GM19043 (cell line): Measurements from ENCODE around the gene MOCS3.

ENCODE experiments used
- ATAC-seq: cut with Tn5 transposase; IDR thresholded peaks from one replicate; pipeline ENCODE4 v1.9.1; 2021; ENCODE audit warnings: low read depth; ENCODE audit not compliant: unreplicated experiment

Gene MOCS3

DNA sequence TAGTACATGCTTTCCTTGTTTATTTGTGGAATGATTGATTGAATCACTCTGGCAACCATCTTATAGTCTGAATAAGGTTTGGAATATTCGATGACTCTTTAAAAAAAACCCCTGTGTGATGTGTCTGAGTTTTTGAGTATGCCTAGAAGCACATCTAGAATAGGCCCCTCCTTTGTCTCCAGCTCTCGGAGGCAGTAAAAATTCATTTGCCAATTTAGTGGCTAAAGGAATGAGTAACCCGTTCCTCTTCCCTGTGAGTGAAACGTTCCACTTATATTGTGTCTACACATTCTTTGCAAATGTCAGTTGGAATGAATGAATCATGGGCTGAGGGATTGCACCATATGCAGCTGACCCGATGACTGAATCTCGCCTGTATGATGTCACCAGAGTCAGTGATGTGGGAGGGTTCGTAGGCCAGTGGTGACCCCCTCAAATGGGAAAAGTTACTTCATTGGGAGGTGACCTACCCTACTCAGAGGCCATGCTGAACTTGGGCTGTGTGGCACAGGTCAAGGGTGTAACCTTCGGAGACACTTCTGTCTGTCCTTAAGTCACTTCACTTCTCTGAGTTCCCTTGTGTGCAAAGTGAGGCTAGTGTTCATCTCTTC is 21.6 kb downstream of the MOCS3 start:
- ATAC-seq, result no peak

DNA sequence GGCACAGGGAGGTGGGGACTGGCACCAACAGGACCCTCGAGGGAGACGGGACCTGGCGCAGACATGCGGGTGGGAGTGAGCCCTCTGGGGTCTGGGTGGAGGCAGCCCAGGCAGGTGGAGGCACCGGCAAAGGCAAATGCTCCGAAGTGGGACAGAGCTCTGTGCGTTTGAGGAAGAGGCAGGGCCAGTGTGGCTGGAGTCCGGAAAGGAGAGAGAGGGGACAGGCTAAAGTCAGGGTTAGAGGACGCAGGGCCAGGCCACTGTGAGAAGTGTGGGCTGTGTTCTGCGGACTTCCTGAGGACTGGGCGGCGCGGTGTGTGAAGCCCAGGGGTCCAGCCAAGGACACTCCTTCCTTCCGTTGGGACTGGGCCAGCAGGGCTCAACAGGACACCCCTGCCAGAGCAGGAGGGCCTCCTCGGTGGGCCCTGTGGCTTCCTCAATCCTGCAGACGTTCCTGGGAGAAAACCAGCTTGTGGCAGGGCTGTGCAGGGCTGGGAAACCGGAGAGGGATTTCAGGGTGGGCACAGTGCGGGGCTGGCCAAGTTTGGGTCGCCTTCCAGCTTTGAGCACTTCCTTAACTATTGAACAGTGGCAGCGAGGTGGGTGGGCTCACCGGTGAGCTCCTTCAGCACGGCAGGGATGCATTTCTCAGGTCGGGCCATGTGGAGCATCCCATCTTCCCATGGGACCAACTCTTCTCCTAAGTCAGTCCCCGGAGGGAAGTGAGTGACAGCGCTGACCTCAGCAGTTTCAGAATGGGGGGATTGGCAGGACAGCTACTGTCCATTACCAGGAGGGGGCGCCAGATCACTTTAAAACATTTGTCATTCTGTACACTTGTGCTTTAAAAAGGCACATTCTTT is 22.5 kb downstream of the MOCS3 start:
- ATAC-seq, result no peak

DNA sequence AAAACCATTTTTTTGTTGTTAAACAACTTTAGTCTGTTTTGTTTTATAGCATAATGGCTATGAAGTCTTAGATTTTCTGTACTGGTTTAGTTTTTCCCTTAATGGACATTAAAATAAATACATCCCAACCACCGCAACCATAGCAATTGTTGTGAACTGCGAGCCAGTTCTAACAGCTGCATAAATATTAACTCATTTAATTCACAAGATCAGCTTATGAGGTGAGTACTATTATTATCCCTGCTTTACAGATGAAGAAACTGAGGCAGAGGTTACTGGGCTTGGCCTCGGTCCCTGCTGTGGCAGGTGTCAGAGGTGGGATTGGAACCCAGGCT is 23.1 kb downstream of the MOCS3 start:
- no peak for ATAC-seq

DNA sequence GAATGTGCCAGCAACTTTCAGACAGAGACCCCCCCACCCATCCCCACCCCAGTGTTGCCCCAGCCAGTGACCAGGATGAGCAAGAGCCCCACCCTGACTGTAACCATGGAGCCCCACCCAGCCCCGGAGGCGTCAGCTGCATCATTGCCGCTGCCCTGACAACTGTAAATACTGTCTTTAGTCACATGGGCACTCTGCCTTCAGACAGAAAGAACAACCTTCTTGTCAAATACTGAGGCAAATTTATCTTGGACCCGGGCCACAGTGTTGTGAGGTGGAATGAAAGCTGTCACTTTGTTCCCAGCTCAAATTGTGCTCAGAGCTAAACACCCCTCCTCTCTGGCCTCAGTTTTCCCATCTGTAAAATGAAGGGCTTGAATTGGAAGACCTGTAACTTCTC is 23.7 kb downstream of the MOCS3 start:
- no peak for ATAC-seq

DNA sequence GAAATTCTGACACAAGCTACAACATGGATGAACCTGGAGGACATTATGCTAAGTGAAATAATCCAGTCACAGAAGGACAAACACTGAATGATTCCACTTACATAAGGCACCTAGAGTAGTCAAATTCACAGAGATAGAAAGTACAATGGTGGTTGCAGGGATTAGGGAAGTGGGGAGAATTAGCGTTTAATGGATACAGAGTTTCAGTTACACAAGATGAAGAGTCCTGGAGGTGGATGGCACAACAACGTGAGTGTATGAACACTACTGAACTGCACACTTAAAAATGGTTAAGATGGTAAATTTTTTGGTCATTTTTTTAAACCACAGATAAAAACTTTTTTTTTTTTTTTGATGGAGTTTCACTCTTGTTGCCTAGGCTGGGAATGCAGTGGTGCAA is 24.7 kb downstream of the MOCS3 start:
- no peak for ATAC-seq

DNA sequence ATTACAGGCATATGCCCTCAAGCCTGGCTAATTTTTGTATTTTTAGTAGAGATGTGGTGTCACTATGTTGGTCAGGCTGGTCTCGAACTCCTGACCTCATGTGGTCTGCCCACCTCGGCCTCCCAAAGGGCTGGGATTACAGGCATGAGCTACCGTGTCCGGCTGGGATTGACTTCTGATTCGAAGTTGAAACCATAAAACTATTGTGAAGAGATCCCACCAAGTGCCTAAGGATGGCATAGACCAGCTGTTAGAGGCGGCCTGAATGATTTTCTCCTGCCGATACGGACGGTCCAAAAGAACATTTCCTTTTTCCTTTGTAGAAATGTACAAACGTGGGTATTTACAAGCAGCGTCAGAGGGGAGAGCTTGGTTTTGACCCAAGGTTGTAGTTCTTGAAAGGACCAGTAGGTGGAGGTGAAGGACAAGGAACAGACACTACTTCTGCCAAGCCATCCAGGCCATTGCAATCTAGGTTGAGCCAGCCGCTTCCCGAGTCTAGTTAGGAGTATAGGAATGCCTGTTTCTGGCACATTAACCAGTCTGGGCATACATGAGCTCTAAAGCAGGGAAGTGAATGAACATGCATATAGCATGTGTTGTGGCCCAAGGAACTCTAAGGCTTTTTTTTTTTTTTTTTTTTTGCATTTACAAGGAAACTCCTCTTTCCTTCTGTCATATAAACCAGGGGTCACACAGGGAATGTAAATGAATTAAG is 29.0 kb downstream of the MOCS3 start:
- ATAC-seq, result no peak

DNA sequence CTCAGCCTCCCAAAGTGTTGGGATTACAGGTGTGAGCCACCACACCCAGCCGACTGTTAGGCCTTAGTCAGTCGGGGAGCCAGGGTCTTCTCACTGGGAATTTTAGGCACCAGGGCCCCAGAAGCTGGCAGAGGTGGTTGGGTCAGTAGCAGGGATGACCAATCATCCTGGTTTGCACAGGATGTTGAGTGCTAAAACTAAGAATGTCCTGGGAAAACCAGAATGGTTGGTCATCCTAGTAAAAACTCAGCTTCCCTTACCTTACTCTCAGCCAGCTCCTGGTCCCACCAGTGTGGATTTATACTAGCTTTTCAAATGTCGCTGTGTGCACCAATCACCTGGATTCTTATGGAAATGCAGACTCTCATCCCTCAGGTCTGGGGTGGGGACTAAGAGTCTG is 32.5 kb downstream of the MOCS3 start:
- ATAC-seq, result no peak

DNA sequence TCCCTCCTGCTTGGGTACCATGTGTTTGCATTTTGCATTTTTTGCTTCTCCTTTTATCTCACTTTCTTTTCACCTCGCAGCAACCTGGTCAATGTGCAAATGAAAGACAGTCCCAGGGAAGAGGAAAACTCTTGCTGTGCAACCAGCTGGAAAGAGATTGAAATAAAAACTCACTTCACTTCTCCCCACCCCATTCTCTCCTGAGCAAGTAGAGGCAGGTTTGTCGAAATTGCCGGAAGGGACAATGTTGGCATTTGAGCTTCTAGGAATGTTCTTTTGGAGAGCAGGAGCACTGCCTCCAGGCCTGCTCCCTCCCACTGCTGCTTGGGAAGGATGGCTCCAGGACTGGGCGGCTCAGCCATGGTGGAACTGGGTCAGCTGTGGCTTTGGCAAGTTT is 33.7 kb downstream of the MOCS3 start:
- no peak for ATAC-seq

DNA sequence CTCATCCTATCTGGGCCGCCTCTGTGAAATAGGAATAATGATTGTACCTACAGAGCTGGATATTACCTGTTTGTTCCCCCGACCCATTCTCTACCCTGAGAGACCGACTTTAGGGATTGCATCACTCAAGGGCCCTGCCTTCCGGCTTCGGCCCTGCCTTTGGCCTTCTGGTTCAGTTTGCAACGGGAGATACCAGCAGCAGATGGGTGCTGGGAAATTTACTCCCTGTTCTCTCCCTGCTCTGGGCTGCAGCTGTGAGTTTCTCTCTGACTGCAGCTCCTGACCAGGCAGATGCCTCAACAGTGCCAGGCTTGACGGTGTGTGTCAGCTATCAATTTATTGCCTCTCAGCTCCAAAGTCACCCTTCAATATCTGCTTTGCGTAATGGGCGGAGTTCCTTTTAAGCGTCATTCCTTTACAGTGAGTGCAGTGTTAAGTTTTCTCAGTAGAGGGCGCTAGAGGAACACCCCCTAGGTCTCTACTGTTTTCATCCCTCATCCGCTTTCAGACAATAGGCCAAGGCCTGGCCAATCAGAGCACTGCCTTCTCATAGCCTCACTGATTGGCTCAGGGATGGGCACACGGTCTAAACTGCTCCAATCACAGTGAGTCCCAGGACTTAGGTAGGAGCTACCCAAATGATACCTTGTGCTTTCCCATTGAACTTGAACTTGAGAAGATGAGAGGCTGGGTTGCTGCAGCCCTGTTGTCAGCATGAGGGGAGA is 34.3 kb downstream of the MOCS3 start:
- no peak for ATAC-seq

DNA sequence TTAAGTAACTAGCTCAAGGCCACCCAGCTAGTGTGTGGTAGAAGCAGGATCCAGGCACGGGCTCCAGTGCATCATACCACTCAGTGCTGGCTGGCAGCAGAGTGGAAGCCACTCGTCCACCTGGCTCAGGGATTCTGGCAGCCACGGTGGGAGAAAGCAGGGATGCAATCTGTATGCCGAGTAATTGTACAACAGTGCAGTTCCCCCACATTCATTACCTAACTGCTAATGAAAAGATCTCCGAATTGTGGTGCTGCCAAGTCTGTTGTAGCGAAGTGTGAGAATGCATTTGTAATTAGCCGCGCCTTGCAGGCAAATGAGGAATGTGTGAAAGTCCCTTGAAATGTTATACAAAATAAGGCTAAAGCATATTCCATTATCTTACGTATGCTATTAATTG is 35.3 kb downstream of the MOCS3 start:
- ATAC-seq, result no peak

DNA sequence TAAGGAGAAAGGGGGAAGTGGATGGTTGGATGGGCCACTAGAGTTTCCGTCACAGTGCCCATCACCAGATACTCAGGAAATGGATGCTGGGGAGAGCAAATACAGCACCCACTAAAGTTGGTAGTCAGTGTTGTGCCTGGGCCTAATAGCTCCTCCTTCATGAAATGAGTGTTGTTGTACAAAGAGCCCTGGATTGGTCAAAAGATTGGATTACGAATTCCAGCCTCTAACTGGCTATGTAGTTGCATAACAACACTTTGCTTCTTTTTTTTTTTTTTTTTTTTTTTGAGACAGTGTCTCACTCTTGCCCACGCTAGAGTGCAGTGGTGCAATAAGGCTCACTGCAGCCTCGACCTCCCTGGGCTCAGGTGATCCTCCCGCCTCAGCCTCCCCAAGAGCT is 36.9 kb downstream of the MOCS3 start:
- no peak for ATAC-seq

DNA sequence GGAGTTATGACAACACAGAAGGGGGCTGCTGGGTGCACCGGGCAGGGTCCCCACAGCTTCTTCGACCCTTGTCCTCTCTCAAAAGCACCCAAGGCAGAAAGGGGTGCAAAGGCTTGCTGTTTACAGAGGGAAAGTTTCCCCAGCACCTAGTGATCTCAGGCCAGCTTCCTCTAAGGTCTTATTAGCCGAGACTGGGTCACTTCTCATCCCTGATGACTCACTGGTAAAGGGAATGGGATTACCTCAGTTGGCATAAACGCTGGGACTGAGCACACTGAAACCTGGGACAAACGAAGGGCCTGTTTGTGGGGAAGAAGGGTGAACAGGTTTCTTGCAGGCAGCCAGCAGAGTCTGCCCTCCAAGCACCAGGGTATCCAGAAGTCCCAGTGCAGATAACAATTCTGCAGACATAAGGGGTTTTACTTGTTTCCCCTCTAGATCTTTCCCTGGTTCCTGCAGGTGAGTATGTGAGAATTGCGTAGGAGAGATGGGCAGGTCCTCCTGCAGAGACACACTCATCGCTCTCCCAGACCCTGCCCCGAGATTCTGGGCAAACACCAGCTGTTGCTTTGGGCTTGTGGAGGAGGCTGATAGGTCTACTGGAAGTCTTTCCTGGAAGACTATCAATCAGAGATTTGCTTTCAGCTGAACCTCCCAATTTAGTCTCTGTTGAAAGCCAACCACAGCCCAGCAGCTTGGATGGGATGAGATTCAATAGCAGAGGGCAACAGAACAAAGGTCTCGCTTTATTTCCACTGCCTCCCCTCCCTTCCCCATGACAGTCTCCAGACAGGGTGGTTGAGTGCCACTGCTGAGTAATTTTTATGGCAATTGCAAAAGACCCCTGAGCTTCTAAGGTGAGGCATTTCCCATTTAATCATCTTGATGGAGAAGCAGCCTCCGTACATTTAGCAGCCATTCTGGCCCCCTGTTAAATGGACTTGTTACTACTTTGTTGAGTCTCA is 38.6 kb downstream of the MOCS3 start:
- no peak for ATAC-seq

DNA sequence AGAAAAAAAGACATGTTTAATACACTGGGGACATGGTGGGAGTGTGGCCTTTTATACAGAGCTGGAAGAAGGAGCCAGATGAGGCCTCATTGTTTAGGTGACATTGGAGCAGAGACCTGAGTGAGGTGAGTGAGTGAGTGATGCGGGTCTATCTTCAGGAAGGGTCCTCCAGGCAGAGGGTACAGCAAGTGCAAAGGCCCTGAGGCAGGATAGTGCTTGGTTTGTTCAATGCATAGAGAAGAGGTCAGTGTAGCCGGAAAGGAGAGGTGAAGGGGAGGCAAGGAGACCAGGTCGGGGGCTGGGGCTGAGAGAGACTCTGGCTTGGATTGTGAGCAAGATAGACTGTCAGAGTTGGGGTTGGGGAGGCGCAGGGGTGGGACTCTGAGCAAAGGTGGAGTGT is 40.7 kb downstream of the MOCS3 start:
- ATAC-seq, result no peak

DNA sequence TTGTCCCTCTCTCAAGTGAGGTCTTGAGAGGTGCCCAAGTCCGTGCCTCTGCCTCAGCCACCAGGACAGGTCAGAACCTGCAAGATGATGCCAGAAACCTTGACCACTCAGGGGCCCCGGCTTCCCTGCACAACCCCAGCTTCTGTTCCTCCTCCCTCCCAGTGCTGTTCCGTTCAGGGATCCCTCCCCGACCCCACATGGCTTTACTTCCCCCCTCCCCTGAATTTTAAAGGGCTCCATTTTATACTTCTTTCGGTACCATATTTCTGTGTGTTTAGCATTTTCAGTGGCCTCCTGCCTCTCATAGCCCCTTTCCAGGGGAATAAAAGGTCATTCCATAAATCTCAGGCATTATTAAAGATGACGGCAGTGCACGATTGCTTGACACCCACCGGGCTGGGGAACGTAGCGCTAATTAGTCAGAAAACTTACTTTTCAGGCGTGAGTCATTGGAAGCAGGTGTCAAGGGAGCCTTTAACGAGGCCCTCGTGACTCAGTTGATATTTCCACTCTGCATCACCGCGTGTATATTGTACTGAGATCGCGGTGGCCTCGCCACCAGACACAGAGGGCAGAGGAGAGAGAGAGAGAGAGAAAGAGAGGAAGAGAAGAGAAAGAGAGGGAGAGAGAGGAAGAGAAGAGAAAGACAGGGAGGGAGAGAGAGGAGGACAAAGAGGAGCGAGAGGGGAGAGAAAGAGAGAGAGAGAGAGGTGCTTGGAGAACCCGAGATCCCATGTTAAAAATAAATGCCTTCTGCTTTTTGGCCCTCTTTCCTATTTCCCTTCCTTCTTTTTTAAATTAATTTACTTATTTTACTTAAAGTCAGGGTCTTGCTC is 43.0 kb downstream of the MOCS3 start:
- no peak for ATAC-seq

DNA sequence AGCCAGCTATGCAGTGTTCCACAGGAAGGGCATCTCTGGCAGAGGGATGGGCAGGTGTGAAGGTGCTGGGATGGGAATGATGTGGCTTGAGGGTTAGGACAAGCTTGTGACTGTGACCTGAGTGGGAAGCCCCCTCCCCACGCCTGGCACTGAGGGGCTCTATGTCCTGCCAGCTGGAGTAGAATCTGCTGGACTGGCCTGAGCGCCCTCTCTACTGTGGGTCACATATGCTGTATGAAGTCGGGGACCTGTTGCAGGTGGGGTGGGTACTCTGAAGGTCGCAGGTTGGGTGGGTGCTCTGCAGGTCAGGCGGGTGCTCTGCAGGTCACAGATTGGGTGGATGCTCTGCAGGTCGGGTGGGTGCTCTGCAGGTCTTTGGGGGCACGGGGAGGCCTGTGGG is 44.0 kb downstream of the MOCS3 start:
- no peak for ATAC-seq

DNA sequence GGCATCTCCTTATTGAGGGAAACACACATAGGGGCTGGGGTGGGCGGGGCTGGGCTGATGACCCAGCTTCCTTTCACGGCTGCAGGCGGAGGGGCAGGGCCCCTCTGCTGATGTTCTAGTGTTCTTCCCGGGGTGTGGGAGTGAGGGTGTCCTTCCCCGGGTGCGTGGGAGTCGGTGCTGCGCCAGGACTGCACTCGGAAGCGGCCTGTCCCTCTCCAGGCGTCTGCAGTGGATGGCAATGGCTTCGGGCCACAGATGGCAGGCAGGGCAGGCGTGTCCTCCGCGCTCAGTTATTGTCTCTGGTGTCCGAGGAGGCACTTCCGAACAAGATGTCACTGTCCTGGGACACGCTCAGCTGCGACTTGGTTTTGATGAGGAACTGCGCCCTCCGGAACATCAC is 45.1 kb downstream of the MOCS3 start:
- ATAC-seq, result no peak

DNA sequence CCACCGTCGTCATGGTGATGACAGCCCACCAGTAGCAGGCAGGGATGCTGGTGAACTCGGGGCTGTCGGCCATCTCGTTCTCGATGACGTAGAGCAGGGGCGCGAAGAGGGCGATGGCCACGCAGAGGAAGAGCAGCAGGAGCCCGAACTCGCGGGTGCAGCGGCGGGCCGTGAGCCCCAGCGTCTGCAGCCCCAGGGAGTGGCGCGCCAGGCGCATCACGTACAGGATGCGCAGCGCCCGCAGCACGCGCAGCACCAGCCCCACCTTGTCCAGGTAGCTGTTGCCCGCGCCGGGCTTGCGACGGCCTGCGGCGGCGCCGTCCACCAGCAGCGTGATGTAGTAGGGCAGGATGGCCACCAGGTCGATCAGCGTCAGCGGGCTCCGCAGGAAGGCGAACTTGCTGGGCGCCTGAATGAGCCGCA is 45.7 kb downstream of the MOCS3 start:
- ATAC-seq, result no peak

DNA sequence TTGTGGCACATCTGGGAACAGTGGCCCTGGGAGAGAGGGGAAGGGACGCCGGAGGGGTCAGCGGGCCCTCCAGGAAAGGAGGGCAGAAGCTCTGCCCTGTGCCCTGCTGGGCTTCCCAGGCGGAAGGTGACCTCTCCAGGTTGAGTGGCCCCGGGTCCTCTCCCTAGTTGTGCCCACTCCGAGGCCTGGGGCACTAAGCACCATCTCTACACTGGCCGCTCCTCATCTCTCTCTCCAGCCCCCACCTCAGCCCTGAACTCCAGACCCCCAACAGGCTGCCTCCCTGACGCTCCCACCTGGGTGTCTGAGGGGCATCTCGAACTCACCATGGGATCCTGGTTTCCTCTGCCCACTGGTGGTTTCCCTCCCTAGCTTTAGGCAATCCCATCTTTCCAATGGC is 46.2 kb downstream of the MOCS3 start:
- ATAC-seq, result no peak

DNA sequence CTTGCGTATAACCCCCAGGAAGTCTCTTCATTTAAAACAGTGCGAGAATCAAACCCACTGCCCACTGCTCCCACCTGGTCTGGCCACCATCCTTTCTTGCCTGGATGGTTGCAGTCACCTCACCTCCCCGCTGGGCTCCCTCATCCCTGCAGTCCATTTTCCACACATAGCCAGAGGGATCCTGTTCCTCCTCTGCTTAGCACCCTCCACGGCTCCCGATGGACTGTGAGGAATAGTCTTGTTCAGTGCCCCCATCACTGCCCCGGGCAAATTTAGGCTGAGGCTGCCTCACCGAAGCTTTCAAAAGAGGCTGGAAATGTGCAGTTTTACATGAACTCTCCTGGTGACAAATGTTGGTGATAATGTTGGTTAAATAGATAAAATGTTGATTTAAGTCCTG is 46.6 kb downstream of the MOCS3 start:
- no peak for ATAC-seq
